ENCODE measurements around the gene OSBPL9.
"Not testable (repeated sequence)": the region's sequence is repeated elsewhere in the genome, so short reads cannot be mapped to it uniquely, and the experiment has no call there.

The OSBPL9 gene

GRCh38 chr1:51794260-51794659 lies 177.4 kb downstream of the OSBPL9 start:
- no peak overlapping the region for H3K4ac ChIP-seq (ENCODE audit: low read depth, low read length)
- WGBS (ENCODE audit: extremely low coverage, insufficient coverage, low lambda C conversion rate) = no CpG with 5 or more reads among the region's 2 CpGs
- H3K18ac ChIP-seq (ENCODE audit: low read length) = no peak overlapping the region
- H3K79me2 ChIP-seq (ENCODE audit: control insufficient read depth, insufficient read depth, low read length) = no peaks in the 10 kb centered on the region
- no peak overlapping the region for H3K23ac ChIP-seq (ENCODE audit: low read length)
- no peak overlapping the region for H2BK120ac ChIP-seq (ENCODE audit: low read depth, low read length)
- no peaks in the 10 kb centered on the region for H3K79me1 ChIP-seq (ENCODE audit: low read length)
- no peak overlapping the region for H2BK5ac ChIP-seq (ENCODE audit: low read length)
- no peak overlapping the region for H4K5ac ChIP-seq (ENCODE audit: low read length)
- no peak overlapping the region for H4K8ac ChIP-seq (ENCODE audit: low read depth, low read length)
- H3K27ac ChIP-seq (ENCODE audit: low read depth, low read length) = no peak overlapping the region
- no peak overlapping the region for H3K56ac ChIP-seq (ENCODE audit: low read length)
- DNase-seq = no peak
- H3K4me2 ChIP-seq (ENCODE audit: low read length) = no peak overlapping the region
- H3K4me1 ChIP-seq (ENCODE audit: control insufficient read depth, low read depth, low read length) = no peaks in the 10 kb centered on the region
- no peak overlapping the region for H2AK5ac ChIP-seq (ENCODE audit: low read length)
- H3K4me3 ChIP-seq (ENCODE audit: low read length) = no peak overlapping the region
- no peak overlapping the region for H2BK15ac ChIP-seq (replicated peaks; ENCODE audit: low read depth)
- H3K9ac ChIP-seq (ENCODE audit: low read length) = no peak overlapping the region
- no peaks in the 10 kb centered on the region for H3K27me3 ChIP-seq (ENCODE audit: insufficient read depth, low read length, poor library complexity)
- peaks cover 19% of the 10 kb centered on the region for H3K36me3 ChIP-seq (ENCODE audit: control insufficient read depth, insufficient read depth, low read length)

- H3K36me3 ChIP-seq (ENCODE audit: control insufficient read depth, insufficient read depth, low read length) = peaks cover 16% of the 10 kb centered on the region
- no peak overlapping the region for H3K18ac ChIP-seq (ENCODE audit: low read length)
- H3K23ac ChIP-seq (ENCODE audit: low read length) = no peak overlapping the region
Observed at GRCh38 chr1:51794868-51795267, 178.0 kb downstream of the OSBPL9 start.

GRCh38 chr1:51799372-51799771 lies 182.5 kb downstream of the OSBPL9 start:
- Histone ChIP-seq H3K27ac (ENCODE audit: low read depth, low read length) (no peak overlapping the region), H3K9ac (ENCODE audit: low read length) (no peak overlapping the region), H3K4ac (ENCODE audit: low read depth, low read length) (no peak overlapping the region), H2BK5ac (ENCODE audit: low read length) (no peak overlapping the region), H2AK5ac (ENCODE audit: low read length) (no peak overlapping the region), H3K79me1 (ENCODE audit: low read length) (no peaks in the 10 kb centered on the region), H3K4me2 (ENCODE audit: low read length) (no peak overlapping the region), H3K79me2 (ENCODE audit: control insufficient read depth, insufficient read depth, low read length) (no peaks in the 10 kb centered on the region), H3K18ac (ENCODE audit: low read length) (no peak overlapping the region), H3K27me3 (ENCODE audit: insufficient read depth, low read length, poor library complexity) (no peaks in the 10 kb centered on the region), H3K36me3 (ENCODE audit: control insufficient read depth, insufficient read depth, low read length) (peaks cover under 1% of the 10 kb centered on the region), H3K23ac (ENCODE audit: low read length) (no peak overlapping the region), H4K8ac (ENCODE audit: low read depth, low read length) (no peak overlapping the region), H3K56ac (ENCODE audit: low read length) (no peak overlapping the region), H3K4me3 (ENCODE audit: low read length) (no peak overlapping the region), H3K4me1 (ENCODE audit: control insufficient read depth, low read depth, low read length) (no peaks in the 10 kb centered on the region), H2BK120ac (ENCODE audit: low read depth, low read length) (no peak overlapping the region), H4K5ac (ENCODE audit: low read length) (no peak overlapping the region), H2BK15ac (replicated peaks; ENCODE audit: low read depth) (no peak overlapping the region)
- DNase-seq = no peak
- WGBS (ENCODE audit: extremely low coverage, insufficient coverage, low lambda C conversion rate) = no CpG with 5 or more reads among the region's 2 CpGs

More at GRCh38 chr1:51794868-51795267, 178.0 kb downstream of the OSBPL9 start:
- H2BK120ac ChIP-seq (ENCODE audit: low read depth, low read length) = no peak overlapping the region
- H3K79me2 ChIP-seq (ENCODE audit: control insufficient read depth, insufficient read depth, low read length) = no peaks in the 10 kb centered on the region
- no peak overlapping the region for H2BK15ac ChIP-seq (replicated peaks; ENCODE audit: low read depth)
- H3K79me1 ChIP-seq (ENCODE audit: low read length) = no peaks in the 10 kb centered on the region
- H4K5ac ChIP-seq (ENCODE audit: low read length) = no peak overlapping the region
- H2BK5ac ChIP-seq (ENCODE audit: low read length) = no peak overlapping the region
- H3K4me2 ChIP-seq (ENCODE audit: low read length) = no peak overlapping the region
- no peak overlapping the region for H3K56ac ChIP-seq (ENCODE audit: low read length)
- no peaks in the 10 kb centered on the region for H3K4me1 ChIP-seq (ENCODE audit: control insufficient read depth, low read depth, low read length)
- H2AK5ac ChIP-seq (ENCODE audit: low read length) = no peak overlapping the region
- no peak overlapping the region for H3K4me3 ChIP-seq (ENCODE audit: low read length)
- no peak overlapping the region for H3K9ac ChIP-seq (ENCODE audit: low read length)
- H3K4ac ChIP-seq (ENCODE audit: low read depth, low read length) = no peak overlapping the region
- DNase-seq = no peak
- H4K8ac ChIP-seq (ENCODE audit: low read depth, low read length) = no peak overlapping the region
- H3K27ac ChIP-seq (ENCODE audit: low read depth, low read length) = no peak overlapping the region
- no peaks in the 10 kb centered on the region for H3K27me3 ChIP-seq (ENCODE audit: insufficient read depth, low read length, poor library complexity)

- no peaks in the 10 kb centered on the region for H3K79me2 ChIP-seq (ENCODE audit: control insufficient read depth, insufficient read depth, low read length)
- no peaks in the 10 kb centered on the region for H3K36me3 ChIP-seq (ENCODE audit: control insufficient read depth, insufficient read depth, low read length)
- H4K5ac ChIP-seq (ENCODE audit: low read length) = no peak overlapping the region
- H2AK5ac ChIP-seq (ENCODE audit: low read length) = no peak overlapping the region
- no peak overlapping the region for H3K9ac ChIP-seq (ENCODE audit: low read length)
- H3K4me1 ChIP-seq (ENCODE audit: control insufficient read depth, low read depth, low read length) = no peaks in the 10 kb centered on the region
- H3K23ac ChIP-seq (ENCODE audit: low read length) = no peak overlapping the region
- H3K18ac ChIP-seq (ENCODE audit: low read length) = no peak overlapping the region
- H4K8ac ChIP-seq (ENCODE audit: low read depth, low read length) = no peak overlapping the region
- H3K4ac ChIP-seq (ENCODE audit: low read depth, low read length) = no peak overlapping the region
- H3K27me3 ChIP-seq (ENCODE audit: insufficient read depth, low read length, poor library complexity) = no peaks in the 10 kb centered on the region
- H3K27ac ChIP-seq (ENCODE audit: low read depth, low read length) = no peak overlapping the region
- no peak for DNase-seq
- no CpG with 5 or more reads among the region's 1 CpG for WGBS (ENCODE audit: extremely low coverage, insufficient coverage, low lambda C conversion rate)
- no peak overlapping the region for H2BK5ac ChIP-seq (ENCODE audit: low read length)
- H2BK15ac ChIP-seq (replicated peaks; ENCODE audit: low read depth) = no peak overlapping the region
- H2BK120ac ChIP-seq (ENCODE audit: low read depth, low read length) = no peak overlapping the region
- no peak overlapping the region for H3K56ac ChIP-seq (ENCODE audit: low read length)
- H3K4me2 ChIP-seq (ENCODE audit: low read length) = no peak overlapping the region
- H3K79me1 ChIP-seq (ENCODE audit: low read length) = no peaks in the 10 kb centered on the region
- H3K4me3 ChIP-seq (ENCODE audit: low read length) = no peak overlapping the region
Observed at GRCh38 chr1:51814513-51814912, 197.6 kb downstream of the OSBPL9 start.

GRCh38 chr1:51818487-51818886 lies 201.6 kb downstream of the OSBPL9 start:
- no peak overlapping the region for H3K9ac ChIP-seq (ENCODE audit: low read length)
- no peak overlapping the region for H3K4me3 ChIP-seq (ENCODE audit: low read length)
- H2BK15ac ChIP-seq (replicated peaks; ENCODE audit: low read depth) = no peak overlapping the region
- H2AK5ac ChIP-seq (ENCODE audit: low read length) = no peak overlapping the region
- no peak overlapping the region for H2BK5ac ChIP-seq (ENCODE audit: low read length)
- no peak overlapping the region for H4K5ac ChIP-seq (ENCODE audit: low read length)
- H3K79me2 ChIP-seq (ENCODE audit: control insufficient read depth, insufficient read depth, low read length) = no peaks in the 10 kb centered on the region
- no CpG with 5 or more reads among the region's 3 CpGs for WGBS (ENCODE audit: extremely low coverage, insufficient coverage, low lambda C conversion rate)
- H3K79me1 ChIP-seq (ENCODE audit: low read length) = no peaks in the 10 kb centered on the region
- no peaks in the 10 kb centered on the region for H3K27me3 ChIP-seq (ENCODE audit: insufficient read depth, low read length, poor library complexity)
- H3K4me1 ChIP-seq (ENCODE audit: control insufficient read depth, low read depth, low read length) = no peaks in the 10 kb centered on the region
- H3K23ac ChIP-seq (ENCODE audit: low read length) = no peak overlapping the region
- no peak overlapping the region for H3K4me2 ChIP-seq (ENCODE audit: low read length)
- H3K56ac ChIP-seq (ENCODE audit: low read length) = no peak overlapping the region
- no peak overlapping the region for H4K8ac ChIP-seq (ENCODE audit: low read depth, low read length)
- H2BK120ac ChIP-seq (ENCODE audit: low read depth, low read length) = no peak overlapping the region
- H3K18ac ChIP-seq (ENCODE audit: low read length) = no peak overlapping the region
- H3K4ac ChIP-seq (ENCODE audit: low read depth, low read length) = no peak overlapping the region
- no peak for DNase-seq
- H3K27ac ChIP-seq (ENCODE audit: low read depth, low read length) = no peak overlapping the region
- no peaks in the 10 kb centered on the region for H3K36me3 ChIP-seq (ENCODE audit: control insufficient read depth, insufficient read depth, low read length)

GRCh38 chr1:51819021-51819420 lies 202.1 kb downstream of the OSBPL9 start:
- H3K36me3 ChIP-seq (ENCODE audit: control insufficient read depth, insufficient read depth, low read length); H3K9ac ChIP-seq (ENCODE audit: low read length); H2AK5ac ChIP-seq (ENCODE audit: low read length); H3K4me3 ChIP-seq (ENCODE audit: low read length); H2BK120ac ChIP-seq (ENCODE audit: low read depth, low read length); H3K4me1 ChIP-seq (ENCODE audit: control insufficient read depth, low read depth, low read length); H2BK15ac ChIP-seq (replicated peaks; ENCODE audit: low read depth); H4K5ac ChIP-seq (ENCODE audit: low read length); H3K18ac ChIP-seq (ENCODE audit: low read length); H3K79me1 ChIP-seq (ENCODE audit: low read length); H3K56ac ChIP-seq (ENCODE audit: low read length); H3K79me2 ChIP-seq (ENCODE audit: control insufficient read depth, insufficient read depth, low read length); DNase-seq; H3K27ac ChIP-seq (ENCODE audit: low read depth, low read length); H2BK5ac ChIP-seq (ENCODE audit: low read length); H3K4ac ChIP-seq (ENCODE audit: low read depth, low read length); H3K4me2 ChIP-seq (ENCODE audit: low read length); H4K8ac ChIP-seq (ENCODE audit: low read depth, low read length); H3K23ac ChIP-seq (ENCODE audit: low read length); H3K27me3 ChIP-seq (ENCODE audit: insufficient read depth, low read length, poor library complexity): not testable (repeated sequence)
- no CpG with 5 or more reads among the region's 9 CpGs for WGBS (ENCODE audit: extremely low coverage, insufficient coverage, low lambda C conversion rate)

Measured in mesendoderm (in vitro differentiated cells).